ENCODE results near the gene SLC6A2.

Gene SLC6A2

GRCh38 chr16:55672471-55672870 lies 16.7 kb downstream of the SLC6A2 start:
- peaks cover 8% of the 10 kb centered on the region for H3K4me1 ChIP-seq (ENCODE audit: insufficient read depth, low read length)
- H3K36me3 ChIP-seq (ENCODE audit: insufficient read depth, low read length), result no peaks in the 10 kb centered on the region
- no peak overlapping the region for H3K27ac ChIP-seq (ENCODE audit: low read depth, low read length)
- no peaks in the 10 kb centered on the region for H3K9me3 ChIP-seq (ENCODE audit: insufficient read depth, low read depth, low read length)
- WGBS, result 89% methylated on average over 6 of the region's 6 CpGs
- no peak overlapping the region for H3K4me3 ChIP-seq (ENCODE audit: low read length)
- H3K9ac ChIP-seq (ENCODE audit: low read depth, low read length), result no peak overlapping the region
- H3K27me3 ChIP-seq (ENCODE audit: insufficient read depth, low read length), result no peaks in the 10 kb centered on the region

DNA sequence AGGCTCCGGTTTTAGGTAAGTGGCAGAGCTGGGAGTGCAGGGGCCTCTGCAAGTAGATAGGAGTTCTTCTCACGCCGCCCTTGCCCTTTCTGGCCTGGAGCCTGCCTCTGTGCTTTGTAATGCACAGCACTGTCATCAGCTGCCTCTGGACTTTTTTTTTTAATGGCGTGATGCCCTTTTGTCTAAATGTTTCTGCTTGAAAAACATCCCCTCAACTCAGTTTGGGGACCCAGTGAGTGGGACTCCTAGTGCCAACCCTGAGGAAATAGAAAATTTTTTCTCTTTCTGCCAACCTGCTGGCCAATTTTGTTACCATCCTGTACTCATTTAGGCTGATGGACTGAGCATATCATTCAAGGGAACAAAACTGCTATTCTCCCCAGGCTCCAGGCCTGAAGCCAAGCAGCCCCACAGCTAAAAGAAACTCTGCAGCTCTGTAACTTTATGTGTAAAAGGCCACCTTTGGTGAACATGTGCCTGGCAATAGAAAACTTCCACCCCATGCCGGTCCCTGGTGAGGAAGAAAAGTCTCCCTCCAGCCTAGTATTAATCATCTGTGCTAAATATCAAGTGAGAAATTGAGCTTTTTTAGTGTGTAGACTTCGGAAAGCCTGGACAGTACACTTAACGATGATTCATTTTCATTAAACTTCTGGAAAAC lies 22.5 kb downstream of the SLC6A2 start:
- Histone ChIP-seq H3K4me1 (ENCODE audit: insufficient read depth, low read length) (no peaks in the 10 kb centered on the region), H3K4me3 (ENCODE audit: low read length) (no peak overlapping the region), H3K9ac (ENCODE audit: low read depth, low read length) (no peak overlapping the region), H3K36me3 (ENCODE audit: insufficient read depth, low read length) (no peaks in the 10 kb centered on the region), H3K27me3 (ENCODE audit: insufficient read depth, low read length) (no peaks in the 10 kb centered on the region), H3K27ac (ENCODE audit: low read depth, low read length) (no peak overlapping the region), H3K9me3 (ENCODE audit: insufficient read depth, low read depth, low read length) (no peaks in the 10 kb centered on the region)
- 70% methylated on average over 6 of the region's 7 CpGs for WGBS

DNA sequence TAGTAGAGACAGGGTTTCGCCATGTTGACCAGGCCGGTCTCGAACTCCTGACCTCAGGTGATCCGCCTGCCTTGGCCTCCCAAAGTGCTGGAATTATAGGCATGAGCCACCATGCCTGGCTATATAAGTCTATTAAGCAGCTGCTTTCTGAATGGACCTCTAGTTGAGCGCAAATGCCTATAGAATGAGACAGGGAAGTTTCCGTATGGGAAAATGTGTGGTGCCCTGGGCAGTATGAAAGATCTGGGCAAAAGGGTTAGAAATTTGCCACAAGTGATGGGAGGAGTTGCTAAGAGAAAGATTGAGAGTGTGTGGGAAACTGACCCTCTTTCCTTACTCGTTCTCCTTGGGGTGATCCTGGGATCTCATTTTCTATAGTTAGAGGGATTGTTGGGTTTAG lies 26.3 kb downstream of the SLC6A2 start:
- WGBS, result 94% methylated on average over 7 of the region's 7 CpGs
- H3K9ac ChIP-seq (ENCODE audit: low read depth, low read length), result no peak overlapping the region

DNA sequence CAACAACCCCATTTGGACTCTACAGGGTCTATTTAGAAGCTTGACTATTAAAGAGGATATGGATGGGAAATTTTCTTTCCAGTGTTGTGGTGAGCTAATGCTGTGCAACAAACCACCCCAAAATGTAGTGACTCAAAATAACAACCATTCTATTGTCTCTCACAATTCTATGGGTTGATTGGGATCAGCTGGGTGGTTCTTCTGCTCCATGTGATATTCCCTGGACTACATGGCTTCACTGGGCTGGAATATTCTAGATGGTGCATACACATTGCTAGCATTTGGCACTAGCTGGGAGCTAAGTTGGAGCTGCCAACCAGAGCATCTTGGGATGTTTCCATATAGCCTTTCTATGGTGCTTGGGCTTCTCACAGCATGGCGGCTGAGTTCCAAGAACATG lies 30.2 kb downstream of the SLC6A2 start:
- no peaks in the 10 kb centered on the region for H3K27me3 ChIP-seq (ENCODE audit: insufficient read depth, low read length)
- H3K27ac ChIP-seq (ENCODE audit: low read depth, low read length), result no peak overlapping the region
- no peak overlapping the region for H3K4me3 ChIP-seq (ENCODE audit: low read length)
- no peaks in the 10 kb centered on the region for H3K36me3 ChIP-seq (ENCODE audit: insufficient read depth, low read length)
- no peaks in the 10 kb centered on the region for H3K9me3 ChIP-seq (ENCODE audit: insufficient read depth, low read depth, low read length)
- H3K9ac ChIP-seq (ENCODE audit: low read depth, low read length), result no peak overlapping the region
- no peaks in the 10 kb centered on the region for H3K4me1 ChIP-seq (ENCODE audit: insufficient read depth, low read length)
- WGBS, result 94% methylated on average over 1 of the region's 1 CpG

More for the DNA sequence above, 26.3 kb downstream of the SLC6A2 start:
- Histone ChIP-seq H3K36me3 (ENCODE audit: insufficient read depth, low read length) (no peaks in the 10 kb centered on the region), H3K9me3 (ENCODE audit: insufficient read depth, low read depth, low read length) (no peaks in the 10 kb centered on the region), H3K27me3 (ENCODE audit: insufficient read depth, low read length) (no peaks in the 10 kb centered on the region), H3K4me1 (ENCODE audit: insufficient read depth, low read length) (no peaks in the 10 kb centered on the region), H3K4me3 (ENCODE audit: low read length) (no peak overlapping the region), H3K27ac (ENCODE audit: low read depth, low read length) (no peak overlapping the region)

DNA sequence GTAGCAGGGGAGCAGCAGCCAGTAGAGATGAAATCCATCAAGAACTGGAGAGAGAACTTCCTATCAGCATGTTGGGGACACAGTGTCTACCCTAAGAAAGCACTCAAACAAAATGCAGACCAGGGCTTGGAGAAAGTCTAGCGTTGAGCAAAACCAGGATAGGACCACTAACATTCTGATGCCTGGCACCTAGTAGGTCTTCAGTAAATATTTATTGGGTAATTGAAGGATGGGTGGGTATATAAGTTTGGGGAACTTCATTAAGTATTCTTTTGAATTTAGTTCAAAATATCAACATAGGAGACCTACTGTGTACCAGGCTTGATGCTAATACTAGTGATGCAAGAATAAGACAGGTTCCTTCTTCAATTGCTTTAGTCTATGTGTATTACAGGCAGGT lies 30.9 kb downstream of the SLC6A2 start:
- H3K4me3 ChIP-seq (ENCODE audit: low read length), result no peak overlapping the region
- H3K27ac ChIP-seq (ENCODE audit: low read depth, low read length), result no peak overlapping the region
- no peaks in the 10 kb centered on the region for H3K9me3 ChIP-seq (ENCODE audit: insufficient read depth, low read depth, low read length)
- H3K27me3 ChIP-seq (ENCODE audit: insufficient read depth, low read length), result no peaks in the 10 kb centered on the region
- 92% methylated on average over 1 of the region's 1 CpG for WGBS
- no peaks in the 10 kb centered on the region for H3K4me1 ChIP-seq (ENCODE audit: insufficient read depth, low read length)
- H3K9ac ChIP-seq (ENCODE audit: low read depth, low read length), result no peak overlapping the region
- no peaks in the 10 kb centered on the region for H3K36me3 ChIP-seq (ENCODE audit: insufficient read depth, low read length)

DNA sequence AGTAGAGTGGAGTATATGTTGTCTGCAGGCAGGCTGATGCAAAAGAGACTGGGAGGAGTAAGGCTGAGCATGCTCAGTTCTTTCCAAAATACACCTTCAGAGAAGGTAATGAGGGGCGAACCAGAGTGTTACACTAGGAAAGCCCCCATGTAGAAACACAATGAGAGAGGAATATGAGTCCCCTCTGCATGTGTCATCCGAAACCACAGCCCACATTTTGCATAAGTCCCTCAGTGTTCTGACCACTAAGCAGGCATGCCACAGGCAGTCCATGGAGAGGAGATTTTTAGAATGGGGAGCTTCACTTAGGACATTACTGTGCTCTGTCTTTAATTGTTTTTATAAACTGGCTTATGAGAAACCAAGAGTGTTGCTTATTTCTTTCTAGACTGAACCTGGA lies 32.0 kb downstream of the SLC6A2 start:
- H3K27me3 ChIP-seq (ENCODE audit: insufficient read depth, low read length), result no peaks in the 10 kb centered on the region
- no peak overlapping the region for H3K27ac ChIP-seq (ENCODE audit: low read depth, low read length)
- H3K9me3 ChIP-seq (ENCODE audit: insufficient read depth, low read depth, low read length), result no peaks in the 10 kb centered on the region
- no peaks in the 10 kb centered on the region for H3K36me3 ChIP-seq (ENCODE audit: insufficient read depth, low read length)
- 74% methylated on average over 2 of the region's 2 CpGs for WGBS
- no peak overlapping the region for H3K4me3 ChIP-seq (ENCODE audit: low read length)
- H3K9ac ChIP-seq (ENCODE audit: low read depth, low read length), result no peak overlapping the region
- H3K4me1 ChIP-seq (ENCODE audit: insufficient read depth, low read length), result no peaks in the 10 kb centered on the region

GRCh38 chr16:55690841-55691240 lies 35.1 kb downstream of the SLC6A2 start:
- Histone ChIP-seq H3K27ac (ENCODE audit: low read depth, low read length) (no peak overlapping the region), H3K36me3 (ENCODE audit: insufficient read depth, low read length) (no peaks in the 10 kb centered on the region), H3K4me1 (ENCODE audit: insufficient read depth, low read length) (no peaks in the 10 kb centered on the region), H3K9ac (ENCODE audit: low read depth, low read length) (no peak overlapping the region), H3K27me3 (ENCODE audit: insufficient read depth, low read length) (no peaks in the 10 kb centered on the region), H3K9me3 (ENCODE audit: insufficient read depth, low read depth, low read length) (no peaks in the 10 kb centered on the region), H3K4me3 (ENCODE audit: low read length) (no peak overlapping the region)
- no CpG with 5 or more reads among the region's 1 CpG for WGBS

- no peaks in the 10 kb centered on the region for H3K4me1 ChIP-seq (ENCODE audit: insufficient read depth, low read length)
Measured at GRCh38 chr16:55691771-55692170, 36.0 kb downstream of the SLC6A2 start.

DNA sequence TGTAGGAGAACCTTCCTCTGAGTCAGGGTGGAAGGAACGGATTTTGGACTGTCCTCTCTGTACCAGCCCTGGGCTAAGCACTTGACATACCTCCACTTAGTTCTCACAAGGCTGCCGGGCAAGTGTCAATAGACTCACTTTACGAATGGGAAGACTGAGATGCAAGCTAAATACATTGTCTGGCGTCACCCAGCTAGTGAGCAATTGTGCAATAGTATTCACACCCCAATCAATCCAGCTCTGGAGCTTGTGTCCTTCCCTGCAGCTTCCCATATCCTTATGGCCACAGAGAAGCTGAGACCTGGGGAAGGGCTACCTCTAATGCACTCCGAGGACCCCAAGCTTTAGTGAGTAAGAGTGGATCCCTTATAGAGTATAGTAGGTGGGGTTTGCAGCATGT lies 39.8 kb downstream of the SLC6A2 start:
- Histone ChIP-seq H3K4me3 (ENCODE audit: low read length) (no peak overlapping the region), H3K9ac (ENCODE audit: low read depth, low read length) (no peak overlapping the region), H3K27ac (ENCODE audit: low read depth, low read length) (no peak overlapping the region), H3K4me1 (ENCODE audit: insufficient read depth, low read length) (peaks cover 8% of the 10 kb centered on the region; the same call in 1 of the 2 replicates), H3K27me3 (ENCODE audit: insufficient read depth, low read length) (no peaks in the 10 kb centered on the region), H3K36me3 (ENCODE audit: insufficient read depth, low read length) (no peaks in the 10 kb centered on the region), H3K9me3 (ENCODE audit: insufficient read depth, low read depth, low read length) (no peaks in the 10 kb centered on the region)
- WGBS, result 88% methylated on average over 5 of the region's 5 CpGs

More at GRCh38 chr16:55691771-55692170, 36.0 kb downstream of the SLC6A2 start:
- no peaks in the 10 kb centered on the region for H3K9me3 ChIP-seq (ENCODE audit: insufficient read depth, low read depth, low read length)
- H3K9ac ChIP-seq (ENCODE audit: low read depth, low read length), result no peak overlapping the region
- no peaks in the 10 kb centered on the region for H3K36me3 ChIP-seq (ENCODE audit: insufficient read depth, low read length)
- 95% methylated on average over 12 of the region's 12 CpGs for WGBS
- H3K27ac ChIP-seq (ENCODE audit: low read depth, low read length), result no peak overlapping the region
- H3K4me3 ChIP-seq (ENCODE audit: low read length), result no peak overlapping the region
- H3K27me3 ChIP-seq (ENCODE audit: insufficient read depth, low read length), result no peaks in the 10 kb centered on the region

- Histone ChIP-seq H3K9ac (ENCODE audit: low read depth, low read length) (no peak overlapping the region), H3K36me3 (ENCODE audit: insufficient read depth, low read length) (no peaks in the 10 kb centered on the region), H3K27ac (ENCODE audit: low read depth, low read length) (no peak overlapping the region), H3K4me3 (ENCODE audit: low read length) (no peak overlapping the region), H3K9me3 (ENCODE audit: insufficient read depth, low read depth, low read length) (no peaks in the 10 kb centered on the region), H3K4me1 (ENCODE audit: insufficient read depth, low read length) (peaks cover 8% of the 10 kb centered on the region; the same call in 1 of the 2 replicates), H3K27me3 (ENCODE audit: insufficient read depth, low read length) (no peaks in the 10 kb centered on the region)
- WGBS, result 70% methylated on average over 7 of the region's 7 CpGs
Measured at GRCh38 chr16:55697867-55698266, 42.1 kb downstream of the SLC6A2 start.

DNA sequence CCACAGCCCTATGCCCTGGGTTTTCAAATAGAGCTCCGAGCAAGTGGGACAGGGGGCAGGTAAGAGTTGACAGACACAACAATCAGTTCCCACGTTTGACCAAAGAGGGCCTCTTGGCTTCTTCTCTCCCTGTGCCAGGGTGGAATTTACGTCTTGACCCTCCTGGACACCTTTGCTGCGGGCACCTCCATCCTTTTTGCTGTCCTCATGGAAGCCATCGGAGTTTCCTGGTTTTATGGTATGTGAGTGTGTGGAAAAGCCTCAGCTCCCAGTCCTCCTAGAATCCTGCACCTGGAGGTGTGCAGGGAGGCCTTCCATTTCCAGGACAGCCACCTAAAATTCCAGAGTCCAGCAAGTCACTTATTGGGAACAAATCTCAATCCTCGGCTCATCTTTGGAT lies 42.5 kb downstream of the SLC6A2 start:
- Histone ChIP-seq H3K4me3 (ENCODE audit: low read length) (no peak overlapping the region), H3K9me3 (ENCODE audit: insufficient read depth, low read depth, low read length) (no peaks in the 10 kb centered on the region), H3K27me3 (ENCODE audit: insufficient read depth, low read length) (no peaks in the 10 kb centered on the region), H3K27ac (ENCODE audit: low read depth, low read length) (no peak overlapping the region), H3K9ac (ENCODE audit: low read depth, low read length) (no peak overlapping the region), H3K4me1 (ENCODE audit: insufficient read depth, low read length) (peaks cover 8% of the 10 kb centered on the region; the same call in 1 of the 2 replicates), H3K36me3 (ENCODE audit: insufficient read depth, low read length) (no peaks in the 10 kb centered on the region)
- WGBS, result 83% methylated on average over 6 of the region's 6 CpGs

DNA sequence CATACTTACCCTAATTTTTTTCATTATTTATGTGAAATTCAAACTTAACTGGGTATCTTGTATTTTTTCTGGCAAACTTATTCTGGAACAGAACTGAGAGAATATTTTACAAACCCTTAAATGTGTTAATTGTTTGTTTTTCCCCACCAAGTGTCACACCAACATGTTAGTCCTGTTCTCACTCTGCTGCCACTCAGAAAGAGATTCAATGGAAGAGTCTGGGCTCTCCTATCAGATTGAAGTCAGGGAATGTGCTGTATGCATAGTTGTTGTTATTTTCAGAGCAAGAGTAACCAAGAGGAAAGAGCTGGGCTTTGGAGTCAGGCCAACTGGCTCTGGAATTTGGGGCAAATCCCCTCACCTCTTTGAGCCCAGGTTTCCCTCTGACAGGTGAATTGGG lies 43.2 kb downstream of the SLC6A2 start:
- no peaks in the 10 kb centered on the region for H3K9me3 ChIP-seq (ENCODE audit: insufficient read depth, low read depth, low read length)
- no peak overlapping the region for H3K9ac ChIP-seq (ENCODE audit: low read depth, low read length)
- H3K36me3 ChIP-seq (ENCODE audit: insufficient read depth, low read length), result no peaks in the 10 kb centered on the region
- peaks cover 8% of the 10 kb centered on the region; the same call in 1 of the 2 replicates for H3K4me1 ChIP-seq (ENCODE audit: insufficient read depth, low read length)
- no peak overlapping the region for H3K27ac ChIP-seq (ENCODE audit: low read depth, low read length)
- H3K4me3 ChIP-seq (ENCODE audit: low read length), result no peak overlapping the region
- H3K27me3 ChIP-seq (ENCODE audit: insufficient read depth, low read length), result no peaks in the 10 kb centered on the region

All from HUES64 (cell line).